NCI-H2081 treated with DMSO at 0.1 percent for 48 hours (cell line): Measurements from ENCODE around the gene EFNA3.

Experiments used
- DNase-seq: peaks from one replicate; lab custom pipeline; 2025; lab: John Stamatoyannopoulos, UW

Gene EFNA3

GRCh38 chr1:155048449-155049334 lies 29.9 kb upstream of the EFNA3 start:
- DNase-seq, result no peak

GRCh38 chr1:155049651-155050559 lies 28.7 kb upstream of the EFNA3 start:
- DNase-seq, result no peak

GRCh38 chr1:155050560-155051341 lies 27.9 kb upstream of the EFNA3 start, which contains the start of gene ADAM15:
Gene ADAM15 (plus strand): TSS chr1:155051316. CDS start chr1:155051387, 71 bp downstream.
- DNase-seq, result no peak

GRCh38 chr1:155051342-155051776 lies 27.3 kb upstream of the EFNA3 start:
- DNase-seq, result no peak

- DNase-seq, result no peak
Measured at GRCh38 chr1:155051777-155052398, 26.7 kb upstream of the EFNA3 start.

GRCh38 chr1:155052439-155053395 lies 25.9 kb upstream of the EFNA3 start:
- DNase-seq, result no peak

GRCh38 chr1:155053531-155054105 lies 25.0 kb upstream of the EFNA3 start:
- no peak for DNase-seq

- no peak for DNase-seq
Measured at GRCh38 chr1:155057104-155057503, 21.5 kb upstream of the EFNA3 start.

- no peak for DNase-seq
Measured at GRCh38 chr1:155057788-155058211, 20.8 kb upstream of the EFNA3 start.

GRCh38 chr1:155060736-155061135 lies 17.9 kb upstream of the EFNA3 start:
- no peak for DNase-seq

GRCh38 chr1:155061381-155062150 lies 17.1 kb upstream of the EFNA3 start:
- peak; percentile 48 for DNase-seq

- no peak for DNase-seq
Measured at GRCh38 chr1:155062151-155062686, 16.4 kb upstream of the EFNA3 start.

- DNase-seq, result no peak
Measured at GRCh38 chr1:155062702-155063411, 15.8 kb upstream of the EFNA3 start.

GRCh38 chr1:155063550-155064110 lies 15.0 kb upstream of the EFNA3 start, which contains the start of gene EFNA4:
Gene EFNA4 (plus strand): TSS chr1:155063740. CDS start chr1:155063824, 84 bp downstream.
- no peak for DNase-seq

- DNase-seq, result no peak
Measured at GRCh38 chr1:155064111-155064831, 14.4 kb upstream of the EFNA3 start.

GRCh38 chr1:155064832-155065429 lies 13.7 kb upstream of the EFNA3 start:
- no peak for DNase-seq
